CD14-positive monocyte (primary cell): ENCODE results near the gene ARHGEF7. TPM values are rescaled to one million over a fixed set of nuclear protein-coding genes. Genes with fewer than 3 reads are reported as not detected.
"Not testable (repeated sequence)": the region's sequence is repeated elsewhere in the genome, so short reads cannot be mapped to it uniquely, and the experiment has no call there.

Experiments
- DNase-seq, 3 donors: peaks; one replicate each; pipeline ENCODE4 v3.0.0-alpha.2; 2011 to 2022
- H2AFZ ChIP-seq: 2 replicates; pipeline ENCODE4 v1.6.0; 2012; ENCODE audit warnings: mild to moderate bottlenecking, low read depth, low read length, inconsistent platforms; ENCODE audit not compliant: insufficient read depth, poor library complexity, severe bottlenecking
- H3K27ac ChIP-seq, 2 donors: 1 replicate in 1 of 2; 2 replicates in 1 of 2; pipeline ENCODE4 v1.5.1; 2012 to 2013; ENCODE audit warnings: low read length in 2 of 2, control low read depth in 1 of 2, inconsistent platforms in 1 of 2, low read depth in 1 of 2, mild to moderate bottlenecking in 1 of 2
- H3K27me3 ChIP-seq, 2 donors: one replicate each; pipeline versions ENCODE4 v1.6.0 to v1.6.1; 2011 to 2013; ENCODE audit warnings: low read length in 2 of 2; ENCODE audit not compliant: control insufficient read depth in 2 of 2, insufficient read depth in 2 of 2
- H3K36me3 ChIP-seq, 2 donors: replicated peaks in 1 of 2; 1 replicate in 1 of 2; 2 replicates in 1 of 2; pipeline versions ENCODE4 v1.5.1 to v1.6.1; 2012 to 2013; ENCODE audit warnings: low read length in 2 of 2, control low read depth in 1 of 2, inconsistent platforms in 1 of 2, mild to moderate bottlenecking in 1 of 2; ENCODE audit not compliant: insufficient read depth in 2 of 2, control insufficient read depth in 1 of 2
- H3K4me1 ChIP-seq, 2 donors: 1 replicate in 1 of 2; 2 replicates in 1 of 2; pipeline versions ENCODE4 v1.5.1 to v1.6.1; 2012 to 2013; ENCODE audit warnings: low read length in 2 of 2, control low read depth in 1 of 2, inconsistent platforms in 1 of 2, mild to moderate bottlenecking in 1 of 2, moderate library complexity in 1 of 2; ENCODE audit not compliant: insufficient read depth in 2 of 2, control insufficient read depth in 1 of 2
- H3K4me2 ChIP-seq: replicated peaks from 2 replicates; pipeline ENCODE3; 2012; ENCODE audit warnings: low read length, moderate library complexity, mild to moderate bottlenecking; ENCODE audit not compliant: poor library complexity, severe bottlenecking; ENCODE audit errors: extremely low read depth
- H3K4me3 ChIP-seq, 3 experiments: fragments of 200-600 bp in 1 of 3; sonication (generic) in 1 of 3; replicated peaks in 1 of 3; 1 replicate in 2 of 3; 2 replicates in 1 of 3; pipeline ENCODE4 v1.5.1; 2011 to 2013; ENCODE audit warnings: low read length in 3 of 3, mild to moderate bottlenecking in 3 of 3, control low read depth in 2 of 3, low read depth in 2 of 3, inconsistent platforms in 1 of 3, moderate library complexity in 1 of 3
- H3K79me2 ChIP-seq: 2 replicates; pipeline ENCODE4 v1.6.0; 2012; ENCODE audit warnings: mild to moderate bottlenecking, control low read depth, inconsistent platforms, low read length, moderate library complexity; ENCODE audit not compliant: insufficient read depth
- H3K9ac ChIP-seq: 2 replicates; pipeline ENCODE4 v1.6.0; 2017; ENCODE audit warnings: low read length, mild to moderate bottlenecking; ENCODE audit not compliant: insufficient read depth, poor library complexity, severe bottlenecking
- H3K9me3 ChIP-seq, 2 donors: replicated peaks in 1 of 2; 1 replicate in 1 of 2; 2 replicates in 1 of 2; pipeline versions ENCODE4 v1.5.1 to v1.6.1; 2012 to 2013; ENCODE audit warnings: low read length in 2 of 2, control low read depth in 1 of 2; ENCODE audit not compliant: control insufficient read depth in 1 of 2, insufficient read depth in 1 of 2
- H4K20me1 ChIP-seq: 2 replicates; pipeline ENCODE4 v1.6.0; 2012; ENCODE audit warnings: mild to moderate bottlenecking, low read length, control low read depth, moderate library complexity; ENCODE audit not compliant: insufficient read depth
- H3K27ac Mint-ChIP-seq, 7 donors: one replicate each; pipeline ENCODE4 v1.8.0; 2020; ENCODE audit warnings: mild to moderate bottlenecking in 7 of 7, mixed read lengths in 7 of 7, moderate library complexity in 6 of 7, inconsistent platforms in 2 of 7
- H3K27me3 Mint-ChIP-seq, 3 donors: one replicate each; pipeline ENCODE4 v1.8.0; 2021 to 2022; ENCODE audit warnings: low read depth in 3 of 3, mild to moderate bottlenecking in 3 of 3, mixed read lengths in 3 of 3, moderate library complexity in 3 of 3, inconsistent platforms in 1 of 3
- H3K36me3 Mint-ChIP-seq, 2 donors: one replicate each; pipeline ENCODE4 v1.8.0; 2020; ENCODE audit warnings: mixed read lengths in 2 of 2, inconsistent platforms in 1 of 2, mild to moderate bottlenecking in 1 of 2
- H3K4me1 Mint-ChIP-seq: one replicate; pipeline ENCODE4 v1.8.0; 2020; ENCODE audit warnings: mild to moderate bottlenecking, mixed read lengths
- H3K4me3 Mint-ChIP-seq, 2 donors: one replicate each; pipeline ENCODE4 v1.8.0; 2020; ENCODE audit warnings: mild to moderate bottlenecking in 2 of 2, mixed read lengths in 2 of 2, moderate library complexity in 1 of 2
- H3K9me3 Mint-ChIP-seq, 7 donors: one replicate each; pipeline ENCODE4 v1.8.0; 2020 to 2022; ENCODE audit warnings: mixed read lengths in 7 of 7, mild to moderate bottlenecking in 6 of 7, moderate library complexity in 6 of 7, inconsistent platforms in 2 of 7
- CTCF ChIP-seq: fragments of 200-600 bp; IDR thresholded peaks from one replicate; pipeline ENCODE4 v1.8.0; 2022; ENCODE audit warnings: antibody characterized with exemption, mild to moderate bottlenecking
- WGBS: methylation state at CpG from one replicate; pipeline ENCODE4 v1.1.5; 2013; ENCODE audit warnings: missing lambda C conversion rate; ENCODE audit not compliant: insufficient coverage; 5-methylcytosine and 5-hydroxymethylcytosine counted together
- intact Hi-C, 2 donors: fragments of 100-400 bp; cut with micrococcal nuclease; formaldehyde crosslinking; loops; one replicate each; pipeline versions ENCODE4 v1.15.0 to v1.15.1; 2023
- polyA plus RNA-seq, 3 donors: library from polyadenylated mRNA; depleted of rRNA in 1 of 3; unstranded in 2 of 3; stranded (reverse) in 1 of 3; fragments of 300-500 nt in 2 of 3; fragments of >200 nt in 1 of 3; fragmentation: Illumina TruSeq in 2 of 3; gene quantifications; 1 replicate in 2 of 3; 2 replicates in 1 of 3; pipeline ENCODE4 v1.2.3, GENCODE V29; 2012 to 2021

Gene ARHGEF7
- polyA plus RNA-seq, 3 donors: 4.6 to 29.0 (median 6.1) TPM

GRCh38 chr13:111066544-111066943 is 48.6 kb upstream of the ARHGEF7 start:
- no peaks in the 10 kb centered on the region for H3K36me3 ChIP-seq
- peaks cover 17 to 19% of the 10 kb centered on the region in 2 donors for H3K9me3 ChIP-seq
- H2AFZ ChIP-seq: no peak overlapping the region
- intact Hi-C loops: no loop called here
- Mint-ChIP-seq H3K4me3 (peak overlapping the region in 1 of 2 donors; percentile 87), H3K9me3 (peaks cover 9 to 24% (median 14%) of the 10 kb centered on the region in 7 donors), H3K36me3 (no peaks in the 10 kb centered on the region), H3K4me1 (peaks cover 10% of the 10 kb centered on the region), H3K27me3 (peaks cover 46 to 68% (median 51%) of the 10 kb centered on the region in 3 donors), H3K27ac (no peak overlapping the region)
- H3K9ac ChIP-seq: no peak overlapping the region
- DNase-seq: no peak
- H4K20me1 ChIP-seq: no peaks in the 10 kb centered on the region
- 36% methylated on average over 19 of the region's 22 CpGs for WGBS
- H3K27ac ChIP-seq: no peak overlapping the region
- peaks cover 3 to 7% of the 10 kb centered on the region in 2 donors for H3K4me1 ChIP-seq
- no peak for TF ChIP-seq CTCF
- H3K4me3 ChIP-seq: no peak overlapping the region
- no peaks in the 10 kb centered on the region for H3K79me2 ChIP-seq
- H3K27me3 ChIP-seq: peaks cover 26 to 52% of the 10 kb centered on the region in 2 donors
- H3K4me2 ChIP-seq: no peak overlapping the region

GRCh38 chr13:111068009-111068350 is 47.1 kb upstream of the ARHGEF7 start:
- Histone ChIP-seq H2AFZ (peak overlapping the region; percentile 46), H3K9me3 (peaks cover 19 to 28% of the 10 kb centered on the region in 2 donors), H4K20me1 (no peaks in the 10 kb centered on the region), H3K4me3 (no peak overlapping the region), H3K36me3 (no peaks in the 10 kb centered on the region), H3K9ac (no peak overlapping the region), H3K27me3 (peaks cover 26 to 52% of the 10 kb centered on the region in 2 donors), H3K79me2 (no peaks in the 10 kb centered on the region), H3K4me2 (no peak overlapping the region), H3K4me1 (peaks cover 3 to 7% of the 10 kb centered on the region in 2 donors), H3K27ac (no peak overlapping the region)
- H3K4me1 Mint-ChIP-seq: peaks cover 10% of the 10 kb centered on the region
- peak overlapping the region in 1 of 2 donors; percentile 87 for H3K4me3 Mint-ChIP-seq
- DNase-seq: no peak
- no CpG with 5 or more reads among the region's 2 CpGs for WGBS
- H3K9me3 Mint-ChIP-seq: peaks cover 13 to 37% (median 25%) of the 10 kb centered on the region in 7 donors
- H3K27me3 Mint-ChIP-seq: peaks cover 49 to 68% (median 49%) of the 10 kb centered on the region in 3 donors
- peak; percentile 12 for TF ChIP-seq CTCF
- no peak overlapping the region for H3K27ac Mint-ChIP-seq
- intact Hi-C loops: no loop called here
- H3K36me3 Mint-ChIP-seq: no peaks in the 10 kb centered on the region

GRCh38 chr13:111071120-111071519 is 44.0 kb upstream of the ARHGEF7 start:
- H3K27ac ChIP-seq, H3K9ac ChIP-seq, H3K36me3 Mint-ChIP-seq, H3K36me3 ChIP-seq, intact Hi-C loops, DNase-seq, H3K4me1 ChIP-seq, H2AFZ ChIP-seq, H3K27ac Mint-ChIP-seq, H3K79me2 ChIP-seq, H4K20me1 ChIP-seq, H3K4me3 ChIP-seq, H3K4me3 Mint-ChIP-seq, H3K4me2 ChIP-seq: not testable (repeated sequence)
- Histone ChIP-seq H3K27me3 (peaks cover 18 to 34% of the 10 kb centered on the region in 2 donors), H3K9me3 (peaks cover 30 to 58% of the 10 kb centered on the region in 2 donors)
- Mint-ChIP-seq H3K27me3 (peaks cover 26 to 40% (median 39%) of the 10 kb centered on the region in 3 donors), H3K9me3 (peaks cover 27 to 60% (median 49%) of the 10 kb centered on the region in 7 donors), H3K4me1 (peaks cover 10% of the 10 kb centered on the region)
- WGBS: 61% methylated on average over 2 of the region's 4 CpGs
